Lung microvascular endothelial cell (primary cell): Measurements from ENCODE around the gene PLD4. TPM values are rescaled to one million over a fixed set of nuclear protein-coding genes. Genes with fewer than 3 reads are reported as not detected.
"Not testable (repeated sequence)": the region's sequence is repeated elsewhere in the genome, so short reads cannot be mapped to it uniquely, and the experiment has no call there.

ENCODE experiments used
- DNase-seq, 2 donors: peaks; one replicate each; pipeline versions ENCODE4 v3.0.0 to v3.0.0-alpha.2; 2010; ENCODE audit warnings: low read depth in 2 of 2
- total RNA-seq: library from RNA; depleted of rRNA; stranded (reverse); fragments of >200 nt; gene quantifications from 2 replicates; pipeline ENCODE4 v1.2.1, GENCODE V29; 2014

Gene PLD4, protein sequence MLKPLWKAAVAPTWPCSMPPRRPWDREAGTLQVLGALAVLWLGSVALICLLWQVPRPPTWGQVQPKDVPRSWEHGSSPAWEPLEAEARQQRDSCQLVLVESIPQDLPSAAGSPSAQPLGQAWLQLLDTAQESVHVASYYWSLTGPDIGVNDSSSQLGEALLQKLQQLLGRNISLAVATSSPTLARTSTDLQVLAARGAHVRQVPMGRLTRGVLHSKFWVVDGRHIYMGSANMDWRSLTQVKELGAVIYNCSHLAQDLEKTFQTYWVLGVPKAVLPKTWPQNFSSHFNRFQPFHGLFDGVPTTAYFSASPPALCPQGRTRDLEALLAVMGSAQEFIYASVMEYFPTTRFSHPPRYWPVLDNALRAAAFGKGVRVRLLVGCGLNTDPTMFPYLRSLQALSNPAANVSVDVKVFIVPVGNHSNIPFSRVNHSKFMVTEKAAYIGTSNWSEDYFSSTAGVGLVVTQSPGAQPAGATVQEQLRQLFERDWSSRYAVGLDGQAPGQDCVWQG
- under 0.01 TPM in 1 of 2 replicates, not detected in the other for total RNA-seq

DNA sequence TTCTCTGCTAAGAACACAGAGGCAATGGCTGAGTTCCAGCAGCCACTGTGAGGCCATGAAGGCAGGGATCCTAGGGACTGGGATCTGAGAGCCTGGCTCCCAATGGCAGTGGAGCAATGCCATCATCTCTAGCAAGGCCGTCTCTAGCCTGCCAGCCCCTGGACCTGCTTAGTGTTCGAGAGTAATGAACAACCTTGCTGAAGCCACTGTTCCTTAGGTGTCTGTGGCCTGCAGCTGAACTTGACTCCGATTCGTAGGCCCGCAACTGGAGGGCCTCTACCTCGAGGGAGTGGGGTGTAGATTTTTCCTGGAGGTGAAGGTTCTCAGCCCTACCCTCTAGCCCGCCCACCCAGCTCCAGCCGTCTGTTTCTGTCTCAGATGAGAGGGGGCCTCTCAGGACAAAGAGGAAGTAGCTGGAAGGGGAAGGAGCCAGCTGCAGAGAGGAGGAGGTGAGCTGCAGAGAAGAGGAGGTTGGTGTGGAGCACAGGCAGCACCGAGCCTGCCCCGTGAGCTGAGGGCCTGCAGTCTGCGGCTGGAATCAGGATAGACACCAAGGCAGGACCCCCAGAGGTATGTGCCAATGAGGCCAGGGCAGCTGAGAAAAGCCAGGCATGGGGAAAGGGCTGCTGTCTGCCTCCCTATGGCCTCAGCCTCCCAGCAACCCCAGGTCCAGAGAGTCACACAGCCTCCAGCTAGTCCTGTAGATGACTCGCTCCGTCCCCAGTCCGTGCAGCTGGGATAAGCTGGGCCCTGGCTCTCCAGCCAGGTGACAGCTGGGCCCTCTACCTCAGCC is at the start of gene PLD4:
Gene PLD4 (plus strand): TSS at position 459 of the 793 bp plus-strand sequence. CDS start 2,262 bp downstream, outside the sequence.
- DNase-seq: no peak

DNA sequence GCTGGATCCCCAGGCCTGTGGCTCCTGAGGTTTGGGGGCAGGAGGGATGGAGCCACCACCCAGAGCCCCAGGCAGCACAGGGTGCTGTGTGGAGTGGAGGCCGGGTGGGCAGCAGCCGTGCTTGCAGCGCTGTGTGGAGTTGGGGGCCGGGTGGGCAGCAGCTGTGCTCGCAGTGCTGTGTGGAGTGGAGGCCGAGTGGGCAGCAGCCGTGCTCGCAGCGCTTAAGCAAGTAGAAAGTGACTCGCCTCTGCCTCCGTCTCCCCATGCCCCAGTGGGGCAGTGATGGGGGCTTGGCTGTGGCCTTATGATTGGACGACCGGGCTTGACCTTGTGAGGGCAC is 49.3 kb upstream of the PLD4 start:
- DNase-seq: no peak

DNA sequence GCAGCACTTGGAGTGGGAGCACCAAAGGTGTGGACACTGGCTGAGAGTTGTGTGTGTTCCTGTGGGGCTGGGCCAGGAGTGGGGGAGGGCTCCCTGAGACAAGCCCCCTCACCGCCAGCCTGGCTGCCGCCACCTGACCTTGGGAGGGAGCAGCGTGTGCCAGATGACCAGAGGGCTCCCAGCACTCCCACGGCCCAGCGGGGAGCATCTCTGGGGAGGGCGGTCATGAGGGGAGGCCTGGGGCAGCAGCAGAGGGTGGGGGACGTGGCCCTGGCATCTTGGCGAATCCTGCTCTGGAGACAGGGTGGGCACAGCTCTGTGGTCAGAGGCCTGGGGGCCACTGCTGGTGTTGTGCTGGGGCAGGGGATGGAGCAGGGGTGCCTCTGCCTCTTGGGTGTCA is 48.9 kb upstream of the PLD4 start:
- no peak for DNase-seq

DNA sequence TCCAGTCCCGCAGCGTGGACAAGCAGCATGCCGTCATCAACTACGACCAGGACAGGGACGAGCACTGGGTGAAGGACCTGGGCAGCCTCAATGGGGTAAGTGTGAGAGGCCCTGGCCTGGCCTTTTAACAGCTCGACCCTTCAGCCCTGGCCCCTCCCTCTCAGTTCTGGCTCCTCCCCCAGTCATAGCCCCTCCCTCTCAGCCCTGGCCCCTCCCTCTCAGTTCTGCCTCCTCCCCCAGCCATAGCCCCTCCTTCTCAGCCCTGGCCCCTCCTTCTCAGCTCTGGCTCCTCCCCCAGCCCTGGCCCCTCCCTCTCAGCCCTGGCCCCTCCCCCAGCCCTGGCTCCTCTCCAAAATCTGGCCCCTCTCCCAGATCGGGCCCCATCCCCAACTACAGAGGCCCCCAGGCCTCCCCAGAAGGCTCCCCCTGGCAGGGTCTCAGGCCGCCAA is 48.4 kb upstream of the PLD4 start:
- peak; percentile 63 to 68 for DNase-seq

DNA sequence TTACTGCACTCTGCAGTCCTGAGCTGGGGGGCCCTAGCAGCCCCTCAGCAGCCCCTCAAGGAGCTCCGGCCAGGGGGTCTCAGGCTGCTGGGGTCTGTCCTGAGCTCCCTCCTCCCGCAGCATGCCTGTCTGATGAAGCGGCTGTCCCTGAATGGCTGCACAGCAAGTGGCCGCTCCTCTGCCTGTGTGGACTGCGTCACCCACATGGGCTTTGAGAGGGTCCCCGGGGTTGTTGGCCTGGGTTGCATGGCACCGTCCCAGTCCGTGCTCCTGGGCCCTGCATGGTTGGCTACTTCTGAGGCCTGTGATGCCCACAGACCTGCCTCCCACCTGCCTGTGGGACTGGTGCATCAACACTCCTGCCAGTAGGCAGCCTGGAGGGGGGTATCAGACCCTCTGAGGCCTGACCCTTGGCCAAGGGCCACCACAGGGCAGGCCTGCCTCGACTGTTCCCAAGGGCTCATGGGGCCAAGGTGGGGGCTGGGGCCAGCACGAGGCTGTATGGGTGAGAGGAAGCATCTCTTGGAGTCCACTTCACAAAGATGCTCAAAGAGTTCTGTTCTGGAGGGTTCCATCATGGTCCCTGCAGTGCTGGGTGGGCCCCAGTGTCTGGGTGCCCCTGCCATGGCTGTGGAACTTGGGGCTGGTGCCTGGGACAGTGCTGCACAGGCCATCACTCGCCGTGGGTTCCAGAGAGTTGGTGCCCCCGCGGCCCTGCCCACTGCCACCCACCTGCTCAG is 47.4 kb upstream of the PLD4 start:
- no peak for DNase-seq

DNA sequence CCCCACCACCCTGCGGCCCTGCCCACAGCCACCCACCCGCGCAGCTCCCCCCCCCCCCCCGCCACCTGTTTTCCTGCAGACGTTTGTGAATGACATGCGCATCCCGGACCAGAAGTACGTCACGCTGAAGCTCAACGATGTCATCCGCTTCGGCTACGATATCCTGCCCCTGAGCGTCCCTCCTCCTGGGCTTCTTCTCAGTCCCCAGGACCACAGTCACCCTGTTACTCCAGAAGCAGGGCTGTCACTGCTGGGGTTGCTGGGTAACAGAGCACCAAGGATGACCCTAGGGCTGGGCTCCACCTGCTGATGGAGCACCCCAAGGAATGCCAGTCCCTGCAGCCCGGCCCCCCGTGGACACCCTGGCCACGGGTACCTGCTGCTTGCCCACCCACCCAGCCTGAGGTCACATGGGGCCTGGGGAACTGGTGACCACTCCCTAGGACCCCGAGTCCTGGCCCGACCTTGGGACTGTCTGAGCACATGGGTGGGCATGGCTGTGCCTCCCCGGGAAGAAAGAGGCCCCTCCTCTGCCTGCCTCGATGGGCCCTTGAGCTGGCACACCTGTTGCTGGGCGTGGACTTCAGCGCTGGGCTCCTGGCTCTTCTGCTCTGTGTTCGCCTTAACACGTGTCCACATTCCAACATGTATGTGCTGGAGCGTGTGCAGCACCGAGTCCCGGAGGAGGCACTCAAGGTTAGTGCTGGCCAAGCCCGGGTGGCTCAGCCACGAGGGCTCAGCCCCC is 46.7 kb upstream of the PLD4 start:
- no peak for DNase-seq

DNA sequence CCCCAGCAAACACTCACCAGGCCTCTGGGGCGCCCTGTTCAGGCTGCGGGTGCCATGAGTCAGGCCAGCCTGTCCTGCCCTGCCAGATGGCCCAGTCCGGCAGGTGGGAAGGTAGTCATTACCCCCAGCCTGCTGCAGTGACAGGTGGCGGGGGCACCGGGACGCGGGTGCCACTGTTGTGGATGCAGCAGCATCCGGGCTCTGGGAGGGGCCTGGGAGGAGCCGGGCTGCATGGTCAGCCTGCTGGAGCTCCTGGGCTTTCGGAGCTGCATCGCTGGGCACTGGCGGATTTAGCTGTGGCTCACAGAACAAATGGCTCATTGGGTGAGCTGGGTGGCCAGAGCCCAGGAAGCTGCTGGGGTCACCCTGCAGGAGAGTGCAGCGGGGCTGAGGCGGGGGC is 46.1 kb upstream of the PLD4 start:
- DNase-seq: no peak

DNA sequence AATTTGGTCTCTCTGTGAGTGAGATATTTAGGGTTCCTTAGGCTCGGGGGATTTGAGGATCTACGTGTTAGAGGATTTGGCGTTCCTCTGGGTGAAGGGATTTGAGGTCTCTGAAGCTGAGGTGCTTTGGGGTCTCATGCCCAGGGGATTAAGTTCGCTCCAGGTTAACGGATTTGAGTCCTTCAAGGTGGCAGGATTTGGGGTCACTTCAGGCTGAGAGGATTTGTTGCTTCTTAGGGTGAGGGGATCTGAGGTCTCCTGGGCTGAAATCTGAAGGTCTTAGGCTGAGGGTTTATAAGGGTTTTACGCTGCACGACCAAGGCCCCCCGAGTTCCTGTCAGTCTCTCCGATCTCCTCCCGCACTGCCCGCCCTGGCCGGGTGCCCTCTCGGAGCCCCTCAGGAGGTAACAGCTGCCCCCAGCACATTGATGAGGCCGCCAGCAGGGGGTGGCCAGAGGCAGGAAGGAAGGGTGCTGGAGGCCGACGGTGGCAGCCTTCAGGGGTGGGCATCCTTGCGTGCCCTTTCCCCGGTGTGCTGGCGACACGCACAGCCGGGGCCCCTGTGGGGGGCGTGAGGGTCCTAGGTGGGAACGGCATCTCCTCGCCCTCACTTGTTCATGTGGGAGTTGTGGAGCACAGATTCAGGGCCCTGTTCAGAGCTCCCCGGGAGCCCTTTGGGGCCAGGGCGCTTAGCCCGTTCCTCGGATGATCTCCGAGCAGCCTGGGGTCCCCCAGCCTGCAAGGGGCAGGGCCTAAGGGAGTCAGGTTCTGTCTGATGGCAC is 45.3 kb upstream of the PLD4 start:
- DNase-seq: no peak

DNA sequence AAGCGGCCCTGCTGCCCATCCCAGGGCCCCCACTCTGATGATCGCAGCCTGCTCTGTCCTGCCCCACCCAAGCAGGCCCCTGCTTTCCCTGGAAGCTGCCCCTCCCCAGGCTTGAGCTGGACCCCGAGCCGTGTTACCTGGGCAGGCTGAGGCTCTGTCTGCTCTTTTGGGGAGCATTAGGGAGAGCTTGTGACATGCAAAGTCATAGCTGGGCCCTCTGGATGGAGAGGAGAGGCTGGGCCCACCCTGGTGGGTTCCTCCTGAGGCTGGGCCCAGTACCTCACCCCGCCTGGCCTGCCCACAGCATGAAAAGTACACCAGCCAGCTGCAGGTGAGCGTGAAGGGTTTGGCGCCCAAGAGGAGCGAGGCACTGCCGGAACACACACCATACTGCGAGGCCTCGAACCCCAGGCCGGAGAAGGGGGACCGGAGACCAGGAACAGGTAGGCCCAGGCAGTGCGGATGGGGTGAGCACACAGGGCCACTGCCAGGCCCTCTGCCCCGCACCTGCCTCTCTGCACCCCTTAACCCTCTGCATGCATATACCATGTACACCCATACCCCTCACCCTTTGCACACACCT is 44.6 kb upstream of the PLD4 start:
- no peak for DNase-seq

DNA sequence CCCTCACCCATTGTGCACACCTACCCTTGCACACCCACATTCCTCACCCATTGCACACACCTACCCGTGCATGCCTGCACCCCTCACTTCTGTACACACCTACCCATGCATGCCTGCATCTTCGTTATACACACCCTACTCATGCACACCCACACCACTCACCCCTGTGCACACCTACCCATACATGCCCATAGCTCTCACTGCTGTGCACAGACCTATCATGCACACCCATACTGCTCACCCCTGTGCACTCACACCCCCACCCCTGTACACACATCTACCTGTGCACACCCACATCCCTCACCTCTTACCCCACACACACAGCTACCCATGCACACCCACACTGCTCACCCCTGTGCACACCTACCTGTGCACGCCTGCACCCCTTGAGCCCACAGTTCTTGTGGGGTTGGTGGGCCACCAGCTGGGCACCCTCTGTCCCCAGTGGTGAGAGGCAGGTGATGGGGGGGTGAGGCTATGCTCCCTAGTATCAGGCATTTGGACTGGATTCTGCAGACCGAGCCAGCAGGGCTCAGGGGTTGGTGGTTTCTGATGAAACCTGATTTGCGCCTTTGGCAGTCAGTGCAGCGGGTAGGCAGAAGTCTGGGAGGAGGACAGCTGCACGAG is 44.0 kb upstream of the PLD4 start:
- DNase-seq: no peak

DNA sequence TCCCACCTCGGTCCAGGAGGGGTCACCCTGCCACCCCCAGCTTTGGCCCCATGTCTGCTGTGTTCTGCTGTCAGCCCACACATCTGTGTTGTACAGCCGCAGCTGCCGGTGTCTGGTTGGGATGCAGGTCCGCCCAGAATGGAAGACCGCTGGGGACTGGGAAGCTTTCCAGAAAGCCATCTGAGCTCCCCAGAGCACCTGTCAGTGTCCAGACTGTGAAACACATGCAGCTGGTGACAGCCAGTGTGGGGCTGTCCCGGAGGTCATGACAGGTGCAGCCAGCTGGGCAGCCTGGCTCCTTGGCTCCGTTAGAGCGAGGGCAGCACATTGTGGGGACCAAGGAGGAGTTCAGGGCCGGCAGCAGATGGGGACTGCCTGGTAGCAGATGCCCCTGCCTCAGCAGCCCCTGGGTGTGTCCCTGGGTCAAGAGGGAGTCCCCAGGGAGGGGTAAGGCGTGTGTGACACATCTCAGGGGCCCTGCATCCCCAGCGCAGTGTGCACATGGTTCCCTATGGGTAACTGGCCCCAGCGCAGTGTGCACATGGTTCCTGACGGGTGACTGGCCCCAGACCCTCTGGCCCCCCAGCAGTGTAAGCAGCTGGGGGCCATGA is 43.2 kb upstream of the PLD4 start:
- DNase-seq: no peak

DNA sequence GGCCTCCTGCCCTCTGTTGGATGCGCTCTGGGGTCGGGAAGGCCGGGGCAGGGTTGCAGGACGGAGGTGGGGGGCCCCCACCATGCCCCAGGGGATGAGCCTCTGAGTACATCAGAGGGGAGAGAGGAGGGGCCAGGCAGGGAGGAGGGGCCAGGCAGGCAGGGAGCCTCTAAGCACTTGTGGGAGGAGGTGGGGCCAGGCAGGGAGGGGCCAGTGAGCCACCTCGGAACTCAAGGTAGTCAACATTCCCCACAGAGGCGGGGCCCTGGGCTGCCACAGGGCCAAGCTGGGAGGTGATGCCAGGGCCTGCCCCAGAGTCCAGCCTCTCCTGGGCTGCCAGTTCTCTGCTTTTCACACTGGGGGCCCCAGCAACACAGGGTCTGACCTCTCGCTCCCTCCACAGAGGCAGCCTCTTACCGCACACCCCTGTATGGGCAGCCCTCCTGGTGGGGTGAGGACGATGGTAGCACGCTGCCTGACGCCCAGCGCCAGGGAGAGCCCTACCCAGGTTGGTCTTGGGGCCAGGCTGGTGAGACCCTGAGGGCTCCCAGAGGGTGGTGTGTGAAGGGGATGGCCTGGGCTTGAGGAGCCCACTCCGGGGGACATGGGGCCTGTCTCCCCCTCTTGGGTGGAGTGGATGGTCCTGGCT is 42.2 kb upstream of the PLD4 start:
- DNase-seq: no peak

DNA sequence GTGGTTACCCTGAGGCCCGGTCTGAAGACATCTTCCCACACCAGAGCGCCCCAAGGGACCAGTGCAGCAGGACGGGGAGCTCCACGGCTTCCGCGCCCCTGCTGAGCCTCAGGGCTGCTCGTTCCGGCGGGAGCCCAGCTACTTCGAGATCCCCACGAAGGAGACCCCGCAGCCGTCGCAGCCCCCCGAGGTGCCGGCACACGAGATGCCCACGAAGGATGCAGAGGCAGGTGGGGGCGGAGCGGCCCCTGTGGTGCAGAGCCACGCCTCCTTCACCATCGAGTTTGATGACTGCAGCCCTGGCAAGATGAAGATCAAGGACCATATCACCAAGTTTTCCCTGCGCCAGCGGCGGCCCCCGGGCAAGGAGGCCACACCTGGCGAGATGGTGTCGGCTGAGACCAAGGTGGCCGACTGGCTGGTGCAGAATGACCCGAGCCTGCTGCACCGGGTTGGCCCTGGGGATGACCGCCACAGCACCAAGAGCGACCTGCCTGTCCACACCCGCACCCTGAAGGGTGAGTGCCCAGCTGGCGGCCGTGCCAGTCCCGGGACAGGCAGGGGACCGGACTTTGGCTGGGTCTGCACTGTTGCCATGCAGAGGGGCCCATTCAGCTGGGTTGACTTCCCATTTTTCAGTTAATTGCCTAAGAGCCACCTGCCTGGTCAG is 41.6 kb upstream of the PLD4 start:
- no peak for DNase-seq

DNA sequence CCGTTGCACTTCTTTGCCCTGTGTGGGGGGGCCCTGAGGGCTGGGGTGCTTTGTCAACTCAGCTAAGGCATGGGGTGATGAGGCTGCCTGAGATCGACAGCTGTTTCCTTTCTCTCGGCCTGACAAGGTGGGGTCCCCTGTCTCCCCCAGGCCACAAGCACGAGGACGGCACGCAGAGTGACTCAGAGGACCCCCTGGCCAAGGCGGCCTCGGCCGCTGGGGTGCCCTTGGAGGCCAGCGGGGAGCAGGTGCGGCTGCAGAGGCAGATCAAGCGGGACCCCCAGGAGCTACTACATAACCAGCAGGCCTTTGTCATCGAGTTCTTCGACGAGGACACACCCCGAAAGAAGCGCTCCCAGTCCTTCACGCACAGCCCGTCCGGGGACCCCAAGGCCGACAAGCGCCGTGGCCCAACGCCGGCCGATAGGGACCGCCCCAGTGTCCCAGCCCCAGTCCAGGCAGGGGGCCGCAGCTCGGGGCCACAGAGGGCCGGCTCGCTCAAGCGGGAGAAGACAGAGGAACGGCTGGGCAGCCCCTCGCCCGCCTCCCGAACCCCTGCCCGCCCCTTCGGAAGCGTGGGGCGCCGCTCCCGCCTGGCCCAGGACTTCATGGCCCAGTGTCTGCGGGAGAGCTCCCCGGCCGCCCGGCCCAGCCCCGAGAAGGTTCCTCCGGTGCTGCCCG is 40.9 kb upstream of the PLD4 start:
- DNase-seq: no peak

DNA sequence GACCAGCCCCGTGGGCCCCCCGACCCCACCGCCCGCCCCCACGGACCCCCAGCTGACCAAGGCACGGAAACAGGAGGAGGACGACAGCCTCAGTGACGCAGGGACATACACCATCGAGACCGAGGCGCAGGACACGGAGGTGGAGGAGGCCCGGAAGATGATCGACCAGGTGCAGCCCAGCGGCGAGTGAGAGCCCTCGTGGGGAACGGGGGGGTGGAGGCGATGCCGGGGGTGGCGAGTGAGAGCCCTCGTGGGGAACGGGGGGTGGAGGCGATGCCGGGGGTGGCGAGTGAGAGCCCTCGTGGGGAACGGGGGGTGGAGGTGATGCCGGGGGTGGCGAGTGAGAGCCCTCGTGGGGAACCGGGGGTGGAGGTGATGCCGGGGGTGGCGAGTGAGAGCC is 40.3 kb upstream of the PLD4 start:
- DNase-seq: not testable (repeated sequence)

DNA sequence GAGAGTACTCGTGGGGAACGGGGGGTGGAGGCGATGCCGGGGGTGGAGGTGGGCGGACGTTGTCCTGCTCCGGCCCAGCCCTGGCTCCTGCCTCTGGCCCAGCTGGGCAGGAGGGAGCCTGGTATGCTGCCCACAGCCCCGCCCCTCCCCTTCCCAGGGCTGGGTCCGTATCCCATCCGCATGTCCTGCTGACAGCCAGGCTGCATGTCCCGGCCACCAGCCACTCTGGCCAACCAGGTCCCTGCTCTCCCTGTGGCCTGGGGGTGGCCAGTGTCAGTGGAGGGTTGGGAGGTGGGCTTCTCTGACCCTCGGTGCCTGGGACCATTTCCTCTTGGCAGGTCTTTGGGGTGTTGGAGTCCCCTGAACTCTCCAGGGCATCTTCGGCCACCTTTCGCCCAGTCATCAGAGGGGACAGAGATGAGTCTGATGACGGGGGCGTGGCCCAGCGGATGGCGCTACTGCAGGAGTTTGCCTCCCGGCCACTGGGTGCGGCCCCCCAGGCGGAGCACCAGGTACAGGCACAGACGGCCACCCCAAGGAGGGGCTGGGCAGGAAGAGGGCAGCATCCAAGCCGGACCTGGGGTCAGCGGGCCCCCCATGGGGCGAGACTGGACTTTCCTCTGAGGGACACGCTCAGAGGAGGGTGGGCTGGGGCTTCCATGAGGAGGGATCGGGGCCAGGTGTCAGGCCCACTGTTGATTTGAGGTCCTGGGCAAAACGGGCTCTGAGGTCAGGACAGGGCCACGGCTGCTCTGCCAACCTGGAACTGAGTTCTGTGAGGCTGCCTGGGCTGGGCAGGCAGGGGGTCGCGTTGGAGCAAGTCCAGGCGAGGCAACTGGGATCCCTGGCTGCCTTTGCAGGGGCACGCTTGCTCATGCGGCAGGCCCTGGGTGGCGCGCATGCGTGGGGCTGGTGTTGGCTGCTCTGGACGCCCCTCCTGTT is 39.4 kb upstream of the PLD4 start:
- DNase-seq: no peak
